ENCODE results near the gene MYO16.

DNA sequence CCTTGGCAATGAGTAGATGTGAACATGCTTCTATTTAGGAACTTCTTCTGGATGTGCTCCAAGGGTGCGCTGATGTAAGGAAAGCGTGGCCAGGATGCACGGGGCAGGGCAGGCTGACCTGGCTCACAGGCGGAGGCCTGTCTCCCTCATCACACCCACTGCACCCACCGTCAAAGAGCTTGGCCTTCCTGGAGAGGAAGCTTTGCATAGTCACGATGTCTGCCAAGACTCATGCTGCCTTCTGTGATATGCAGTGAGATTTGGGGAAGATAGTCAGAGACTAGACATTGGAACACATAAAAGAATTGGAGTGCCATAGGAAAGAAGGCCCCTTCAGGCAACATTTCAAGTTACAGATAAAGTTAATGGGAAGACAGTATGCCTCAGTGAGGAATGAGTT, 82.0 kb downstream of the MYO16 start:
- TF ChIP-seq, protein P1, sequence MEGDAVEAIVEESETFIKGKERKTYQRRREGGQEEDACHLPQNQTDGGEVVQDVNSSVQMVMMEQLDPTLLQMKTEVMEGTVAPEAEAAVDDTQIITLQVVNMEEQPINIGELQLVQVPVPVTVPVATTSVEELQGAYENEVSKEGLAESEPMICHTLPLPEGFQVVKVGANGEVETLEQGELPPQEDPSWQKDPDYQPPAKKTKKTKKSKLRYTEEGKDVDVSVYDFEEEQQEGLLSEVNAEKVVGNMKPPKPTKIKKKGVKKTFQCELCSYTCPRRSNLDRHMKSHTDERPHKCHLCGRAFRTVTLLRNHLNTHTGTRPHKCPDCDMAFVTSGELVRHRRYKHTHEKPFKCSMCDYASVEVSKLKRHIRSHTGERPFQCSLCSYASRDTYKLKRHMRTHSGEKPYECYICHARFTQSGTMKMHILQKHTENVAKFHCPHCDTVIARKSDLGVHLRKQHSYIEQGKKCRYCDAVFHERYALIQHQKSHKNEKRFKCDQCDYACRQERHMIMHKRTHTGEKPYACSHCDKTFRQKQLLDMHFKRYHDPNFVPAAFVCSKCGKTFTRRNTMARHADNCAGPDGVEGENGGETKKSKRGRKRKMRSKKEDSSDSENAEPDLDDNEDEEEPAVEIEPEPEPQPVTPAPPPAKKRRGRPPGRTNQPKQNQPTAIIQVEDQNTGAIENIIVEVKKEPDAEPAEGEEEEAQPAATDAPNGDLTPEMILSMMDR (IDR thresholded peaks at IDR 0.05), result no peak
- no peak for TF ChIP-seq POLR2A (IDR thresholded peaks at IDR 0.05)
